ENCODE data around the gene GNPDA1.

GRCh38 chr5:141978389-141978788, 34.4 kb downstream of the GNPDA1 start:
- TF ChIP-seq POLR2A (IDR thresholded peaks at IDR 0.05) (no peak), CTCF (IDR thresholded peaks at IDR 0.05) (no peak), POLR2AphosphoS5 (IDR thresholded peaks at IDR 0.05) (no peak)
